ENCODE results near the gene MAP3K6. TPM values are rescaled to one million over a fixed set of nuclear protein-coding genes. Genes with fewer than 3 reads are reported as not detected.

The MAP3K6 gene
- total and polyA plus RNA-seq, 4 donors: 11.5 to 164 (median 87.6) TPM

- H3K4me3 ChIP-seq (ENCODE audit: low read length in 2 of 2): no peak within 1 kb of the TSS
- 40% methylated on average over 22 of the region's 22 CpGs for WGBS, 2 donors
Observed at GRCh38 chr1:27341525-27342252, 25.1 kb downstream of the MAP3K6 start, which contains the start of gene SYTL1. TSS of gene SYTL1 (plus strand) at chr1:27342022. CDS start at chr1:27345335, 3,313 bp downstream.

GRCh38 chr1:27339213-27339612 lies 27.5 kb downstream of the MAP3K6 start:
- Histone ChIP-seq H3K9me3 (ENCODE audit: control insufficient read depth, low read length) (no peaks in the 10 kb centered on the region), H3K4me3 (ENCODE audit: low read length in 2 of 2) (no peak overlapping the region), H3K27me3 (ENCODE audit: control insufficient read depth in 1 of 2, insufficient read depth in 2 of 2, low read length in 1 of 2) (no peaks in the 10 kb centered on the region), H3K4me1 (ENCODE audit: control insufficient read depth in 1 of 2, insufficient read depth in 2 of 2, low read length in 2 of 2) (no peaks in the 10 kb centered on the region), H3K36me3 (ENCODE audit: control insufficient read depth in 1 of 2, insufficient read depth in 2 of 2, low read length in 1 of 2) (peaks cover 0 to 8% of the 10 kb centered on the region in 2 donors), H3K27ac (ENCODE audit: low read depth in 1 of 2, low read length in 2 of 2) (no peak overlapping the region)
- DNase-seq: no peak
- WGBS, 2 donors: 60 to 63% methylated on average over 5 of the region's 5 CpGs
- intact Hi-C loops (cut with DNase I): no loop called here
- no peak for ATAC-seq (ENCODE audit: low FRiP score)

More at GRCh38 chr1:27341525-27342252, 25.1 kb downstream of the MAP3K6 start, which contains the start of gene SYTL1:
- no peaks in the 10 kb centered on the region for H3K4me1 ChIP-seq (ENCODE audit: control insufficient read depth in 1 of 2, insufficient read depth in 2 of 2, low read length in 2 of 2)
- intact Hi-C loops (cut with DNase I): no loop called here
- H3K27ac ChIP-seq (ENCODE audit: low read depth in 1 of 2, low read length in 2 of 2): no peak within 1 kb of the TSS
- no peaks in the 10 kb centered on the region for H3K36me3 ChIP-seq (ENCODE audit: control insufficient read depth in 1 of 2, insufficient read depth in 2 of 2, low read length in 1 of 2)
- H3K27me3 ChIP-seq (ENCODE audit: control insufficient read depth in 1 of 2, insufficient read depth in 2 of 2, low read length in 1 of 2): no peaks in the 10 kb centered on the region
- ATAC-seq (ENCODE audit: low FRiP score): no peak
- H3K9me3 ChIP-seq (ENCODE audit: control insufficient read depth, low read length): no peaks in the 10 kb centered on the region
- DNase-seq: no peak

GRCh38 chr1:27338751-27339150 lies 28.0 kb downstream of the MAP3K6 start:
- intact Hi-C loops (cut with DNase I): no loop called here
- DNase-seq (no peak), ATAC-seq (ENCODE audit: low FRiP score) (no peak)
- no peak overlapping the region for H3K27ac ChIP-seq (ENCODE audit: low read depth in 1 of 2, low read length in 2 of 2)
- no peaks in the 10 kb centered on the region for H3K9me3 ChIP-seq (ENCODE audit: control insufficient read depth, low read length)
- WGBS, 2 donors: 88 to 90% methylated on average over 6 of the region's 6 CpGs
- peaks cover 0 to 12% of the 10 kb centered on the region in 2 donors for H3K36me3 ChIP-seq (ENCODE audit: control insufficient read depth in 1 of 2, insufficient read depth in 2 of 2, low read length in 1 of 2)
- no peaks in the 10 kb centered on the region for H3K4me1 ChIP-seq (ENCODE audit: control insufficient read depth in 1 of 2, insufficient read depth in 2 of 2, low read length in 2 of 2)
- H3K27me3 ChIP-seq (ENCODE audit: control insufficient read depth in 1 of 2, insufficient read depth in 2 of 2, low read length in 1 of 2): no peaks in the 10 kb centered on the region
- no peak overlapping the region for H3K4me3 ChIP-seq (ENCODE audit: low read length in 2 of 2)

GRCh38 chr1:27336756-27337155 lies 30.0 kb downstream of the MAP3K6 start:
- ATAC-seq (ENCODE audit: low FRiP score) (no peak), DNase-seq (no peak)
- 93 to 95% methylated on average over 5 of the region's 5 CpGs for WGBS, 2 donors
- Histone ChIP-seq H3K27ac (ENCODE audit: low read depth in 1 of 2, low read length in 2 of 2) (no peak overlapping the region), H3K4me3 (ENCODE audit: low read length in 2 of 2) (no peak overlapping the region), H3K9me3 (ENCODE audit: control insufficient read depth, low read length) (no peaks in the 10 kb centered on the region), H3K4me1 (ENCODE audit: control insufficient read depth in 1 of 2, insufficient read depth in 2 of 2, low read length in 2 of 2) (no peaks in the 10 kb centered on the region), H3K27me3 (ENCODE audit: control insufficient read depth in 1 of 2, insufficient read depth in 2 of 2, low read length in 1 of 2) (no peaks in the 10 kb centered on the region), H3K36me3 (ENCODE audit: control insufficient read depth in 1 of 2, insufficient read depth in 2 of 2, low read length in 1 of 2) (peaks cover 0 to 15% of the 10 kb centered on the region in 2 donors)
- intact Hi-C loops (cut with DNase I): no loop called here

GRCh38 chr1:27335506-27336422 lies 31.0 kb downstream of the MAP3K6 start:
- no peak for ATAC-seq (ENCODE audit: low FRiP score)
- no peaks in the 10 kb centered on the region for H3K9me3 ChIP-seq (ENCODE audit: control insufficient read depth, low read length)
- H3K27me3 ChIP-seq (ENCODE audit: control insufficient read depth in 1 of 2, insufficient read depth in 2 of 2, low read length in 1 of 2): no peaks in the 10 kb centered on the region
- intact Hi-C loops (cut with DNase I): no loop called here
- no peak overlapping the region for H3K4me3 ChIP-seq (ENCODE audit: low read length in 2 of 2)
- no peaks in the 10 kb centered on the region for H3K4me1 ChIP-seq (ENCODE audit: control insufficient read depth in 1 of 2, insufficient read depth in 2 of 2, low read length in 2 of 2)
- no peak overlapping the region for H3K27ac ChIP-seq (ENCODE audit: low read depth in 1 of 2, low read length in 2 of 2)
- 87 to 90% methylated on average over 17 of the region's 17 CpGs for WGBS, 2 donors
- no peak for DNase-seq
- peaks cover 0 to 15% of the 10 kb centered on the region in 2 donors for H3K36me3 ChIP-seq (ENCODE audit: control insufficient read depth in 1 of 2, insufficient read depth in 2 of 2, low read length in 1 of 2)

- Histone ChIP-seq H3K27ac (ENCODE audit: low read depth in 1 of 2, low read length in 2 of 2) (no peak overlapping the region), H3K9me3 (ENCODE audit: control insufficient read depth, low read length) (no peaks in the 10 kb centered on the region), H3K4me3 (ENCODE audit: low read length in 2 of 2) (no peak overlapping the region), H3K36me3 (ENCODE audit: control insufficient read depth in 1 of 2, insufficient read depth in 2 of 2, low read length in 1 of 2) (peaks cover 0 to 15% of the 10 kb centered on the region in 2 donors), H3K27me3 (ENCODE audit: control insufficient read depth in 1 of 2, insufficient read depth in 2 of 2, low read length in 1 of 2) (no peaks in the 10 kb centered on the region), H3K4me1 (ENCODE audit: control insufficient read depth in 1 of 2, insufficient read depth in 2 of 2, low read length in 2 of 2) (no peaks in the 10 kb centered on the region)
- intact Hi-C loops (cut with DNase I): no loop called here
- 90 to 91% methylated on average over 17 of the region's 17 CpGs for WGBS, 2 donors
- ATAC-seq (ENCODE audit: low FRiP score): no peak
- DNase-seq: no peak
Observed at GRCh38 chr1:27333717-27334279, 33.0 kb downstream of the MAP3K6 start.

- WGBS, 2 donors: 62% methylated on average over 11 of the region's 11 CpGs
- ATAC-seq (ENCODE audit: low FRiP score): peak; percentile 77
- no peaks in the 10 kb centered on the region for H3K9me3 ChIP-seq (ENCODE audit: control insufficient read depth, low read length)
- intact Hi-C loops (cut with DNase I): no loop called here
- H3K27ac ChIP-seq (ENCODE audit: low read depth in 1 of 2, low read length in 2 of 2): no peak overlapping the region
- no peaks in the 10 kb centered on the region for H3K27me3 ChIP-seq (ENCODE audit: control insufficient read depth in 1 of 2, insufficient read depth in 2 of 2, low read length in 1 of 2)
- no peak overlapping the region for H3K4me3 ChIP-seq (ENCODE audit: low read length in 2 of 2)
- peaks cover 0 to 15% of the 10 kb centered on the region in 2 donors for H3K36me3 ChIP-seq (ENCODE audit: control insufficient read depth in 1 of 2, insufficient read depth in 2 of 2, low read length in 1 of 2)
- H3K4me1 ChIP-seq (ENCODE audit: control insufficient read depth in 1 of 2, insufficient read depth in 2 of 2, low read length in 2 of 2): no peaks in the 10 kb centered on the region
- DNase-seq: peak in 1 of 2 donors; percentile 83
Observed at GRCh38 chr1:27332536-27333281, 34.1 kb downstream of the MAP3K6 start.

- peak in 1 of 2 donors; percentile 33 for DNase-seq
- H3K4me3 ChIP-seq (ENCODE audit: low read length in 2 of 2): no peak overlapping the region
- H3K9me3 ChIP-seq (ENCODE audit: control insufficient read depth, low read length): no peaks in the 10 kb centered on the region
- H3K36me3 ChIP-seq (ENCODE audit: control insufficient read depth in 1 of 2, insufficient read depth in 2 of 2, low read length in 1 of 2): peaks cover 0 to 15% of the 10 kb centered on the region in 2 donors
- ATAC-seq (ENCODE audit: low FRiP score): no peak
- H3K27me3 ChIP-seq (ENCODE audit: control insufficient read depth in 1 of 2, insufficient read depth in 2 of 2, low read length in 1 of 2): no peaks in the 10 kb centered on the region
- intact Hi-C loops (cut with DNase I): no loop called here
- 88 to 89% methylated on average over 5 of the region's 5 CpGs for WGBS, 2 donors
- H3K27ac ChIP-seq (ENCODE audit: low read depth in 1 of 2, low read length in 2 of 2): no peak overlapping the region
- H3K4me1 ChIP-seq (ENCODE audit: control insufficient read depth in 1 of 2, insufficient read depth in 2 of 2, low read length in 2 of 2): no peaks in the 10 kb centered on the region
Observed at GRCh38 chr1:27331922-27332321, 34.8 kb downstream of the MAP3K6 start.
